ENCODE measurements around the gene COL1A1. TPM values are rescaled to one million over a fixed set of nuclear protein-coding genes. Genes with fewer than 3 reads are reported as not detected.

The COL1A1 gene
- total RNA-seq, 2 donors from 2014 or later = 11.2 to 62.3 TPM

DNA sequence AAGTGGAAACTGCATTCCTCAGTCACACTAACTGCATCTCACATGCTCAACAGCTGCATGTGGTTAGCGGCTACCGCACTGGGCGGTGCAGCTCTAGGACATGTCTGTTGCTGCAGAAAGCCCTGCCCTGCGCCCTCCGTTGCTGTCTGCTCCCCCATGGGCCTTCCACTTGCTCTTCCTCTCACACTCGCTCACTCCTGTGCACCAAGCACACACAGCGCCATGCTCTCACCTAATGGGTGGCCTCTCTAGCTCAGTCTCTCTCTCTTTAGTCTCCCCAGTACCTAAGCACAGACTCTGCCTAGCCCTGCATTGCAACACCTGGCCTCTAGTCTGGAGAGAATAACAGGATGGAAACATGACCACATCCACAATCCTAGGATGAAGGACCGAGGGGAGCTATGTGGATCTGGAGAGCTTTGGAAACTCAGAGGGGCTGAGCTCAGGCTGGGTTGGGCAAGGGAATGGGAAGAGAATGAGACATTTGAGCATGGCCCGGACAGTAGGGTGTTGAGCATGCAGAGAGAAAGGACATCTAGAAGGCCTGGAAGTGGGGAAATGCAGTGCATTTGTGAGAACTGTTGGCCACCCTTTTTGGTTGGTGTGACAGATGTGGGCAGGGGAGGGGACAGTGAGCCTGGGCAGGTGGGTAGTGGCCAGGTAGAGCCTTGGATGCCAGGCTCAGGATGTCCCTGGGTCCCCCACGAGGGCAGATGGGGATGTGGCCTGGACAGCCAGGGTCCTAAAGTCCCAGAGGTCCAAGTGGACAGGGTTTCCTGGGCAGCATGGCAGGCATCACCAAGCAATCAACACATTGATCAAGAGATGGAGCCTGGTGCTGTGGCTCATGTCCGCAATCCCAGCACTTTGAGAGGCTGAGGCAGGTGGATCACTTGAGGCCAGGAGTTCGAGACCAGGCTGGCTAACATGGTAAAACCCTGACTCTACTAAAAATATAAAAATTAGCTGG lies 19.6 kb downstream of the COL1A1 start:
- intact Hi-C loops (cut with DNase I) = no loop called here
- ATAC-seq = no peak
- no peak overlapping the region for H3K4me3 ChIP-seq
- 72 to 80% methylated on average over 11 to 12 of the region's 12 CpGs for WGBS, 2 donors
- H3K27ac ChIP-seq = no peak overlapping the region
- H3K9me3 ChIP-seq = no peaks in the 10 kb centered on the region
- H3K27me3 ChIP-seq = no peaks in the 10 kb centered on the region
- H3K36me3 ChIP-seq (replicated peaks in 1 of 2; ENCODE audit: insufficient read depth in 1 of 2, low read depth in 2 of 2) = no peaks in the 10 kb centered on the region
- peaks cover 15% of the 10 kb centered on the region for H3K4me1 ChIP-seq
- no peak for DNase-seq
- TF ChIP-seq POLR2A (IDR thresholded peaks at IDR 0.05) = no peak
- TF ChIP-seq, protein P1, sequence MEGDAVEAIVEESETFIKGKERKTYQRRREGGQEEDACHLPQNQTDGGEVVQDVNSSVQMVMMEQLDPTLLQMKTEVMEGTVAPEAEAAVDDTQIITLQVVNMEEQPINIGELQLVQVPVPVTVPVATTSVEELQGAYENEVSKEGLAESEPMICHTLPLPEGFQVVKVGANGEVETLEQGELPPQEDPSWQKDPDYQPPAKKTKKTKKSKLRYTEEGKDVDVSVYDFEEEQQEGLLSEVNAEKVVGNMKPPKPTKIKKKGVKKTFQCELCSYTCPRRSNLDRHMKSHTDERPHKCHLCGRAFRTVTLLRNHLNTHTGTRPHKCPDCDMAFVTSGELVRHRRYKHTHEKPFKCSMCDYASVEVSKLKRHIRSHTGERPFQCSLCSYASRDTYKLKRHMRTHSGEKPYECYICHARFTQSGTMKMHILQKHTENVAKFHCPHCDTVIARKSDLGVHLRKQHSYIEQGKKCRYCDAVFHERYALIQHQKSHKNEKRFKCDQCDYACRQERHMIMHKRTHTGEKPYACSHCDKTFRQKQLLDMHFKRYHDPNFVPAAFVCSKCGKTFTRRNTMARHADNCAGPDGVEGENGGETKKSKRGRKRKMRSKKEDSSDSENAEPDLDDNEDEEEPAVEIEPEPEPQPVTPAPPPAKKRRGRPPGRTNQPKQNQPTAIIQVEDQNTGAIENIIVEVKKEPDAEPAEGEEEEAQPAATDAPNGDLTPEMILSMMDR (IDR thresholded peaks at IDR 0.05) = no peak

DNA sequence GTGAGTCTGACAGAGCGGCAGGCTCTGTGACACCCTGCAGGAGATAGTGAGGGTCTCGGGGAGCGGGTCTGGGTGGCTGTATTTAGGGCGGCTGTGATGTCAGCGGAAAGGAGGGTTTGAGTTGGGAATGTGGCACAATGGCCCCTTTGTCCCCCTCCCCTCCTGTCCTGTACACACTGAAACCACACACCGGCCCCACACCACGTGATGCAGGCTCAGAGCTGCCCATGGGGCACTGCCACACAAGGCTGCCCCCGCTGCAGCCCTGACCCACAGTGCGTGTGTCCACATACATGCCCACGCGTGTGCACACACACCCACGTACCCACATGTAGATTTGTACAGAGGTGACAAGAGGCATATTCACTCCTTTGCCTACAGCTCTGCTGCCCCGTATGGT lies 20.3 kb downstream of the COL1A1 start:
- no peak for DNase-seq
- TF ChIP-seq, protein P1 (IDR thresholded peaks at IDR 0.05) = no peak
- TF ChIP-seq POLR2A (IDR thresholded peaks at IDR 0.05) = no peak
- H3K4me3 ChIP-seq = no peak overlapping the region
- no peak overlapping the region for H3K27ac ChIP-seq
- intact Hi-C loops (cut with DNase I) = no loop called here
- no peaks in the 10 kb centered on the region for H3K36me3 ChIP-seq (replicated peaks in 1 of 2; ENCODE audit: insufficient read depth in 1 of 2, low read depth in 2 of 2)
- H3K27me3 ChIP-seq = no peaks in the 10 kb centered on the region
- H3K4me1 ChIP-seq = peaks cover 15% of the 10 kb centered on the region
- WGBS, 2 donors = 73 to 87% methylated on average over 13 of the region's 13 CpGs
- ATAC-seq = no peak
- H3K9me3 ChIP-seq = no peaks in the 10 kb centered on the region

DNA sequence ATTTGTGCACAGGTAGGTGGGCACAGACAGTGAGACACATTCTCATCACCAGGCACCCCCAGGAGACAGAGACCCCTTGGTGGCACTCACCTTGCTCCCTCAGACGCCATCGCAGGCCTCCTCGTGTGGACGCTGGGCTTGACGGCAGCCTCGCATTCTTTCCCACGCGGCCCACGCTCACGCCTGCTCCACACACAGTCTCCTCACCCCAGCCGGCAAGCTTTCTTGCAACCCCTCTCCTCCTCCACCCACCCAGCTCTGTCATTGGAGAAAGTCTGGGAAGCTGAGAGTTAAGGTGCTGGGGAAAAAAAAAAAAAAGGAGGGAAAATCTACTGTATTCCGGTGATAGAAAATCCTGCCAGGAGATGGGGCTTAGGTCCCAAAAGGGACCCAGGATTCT lies 20.8 kb downstream of the COL1A1 start:
- no peak for ATAC-seq
- H3K4me3 ChIP-seq = no peak overlapping the region
- intact Hi-C loops (cut with DNase I) = no loop called here
- no peak overlapping the region for H3K27ac ChIP-seq
- DNase-seq = no peak
- H3K27me3 ChIP-seq = no peaks in the 10 kb centered on the region
- H3K9me3 ChIP-seq = no peaks in the 10 kb centered on the region
- H3K36me3 ChIP-seq (replicated peaks in 1 of 2; ENCODE audit: insufficient read depth in 1 of 2, low read depth in 2 of 2) = no peaks in the 10 kb centered on the region
- 76 to 82% methylated on average over 12 of the region's 12 CpGs for WGBS, 2 donors
- TF ChIP-seq, protein P1 (IDR thresholded peaks at IDR 0.05) = no peak
- TF ChIP-seq POLR2A (IDR thresholded peaks at IDR 0.05) = no peak
- peaks cover 20% of the 10 kb centered on the region for H3K4me1 ChIP-seq

DNA sequence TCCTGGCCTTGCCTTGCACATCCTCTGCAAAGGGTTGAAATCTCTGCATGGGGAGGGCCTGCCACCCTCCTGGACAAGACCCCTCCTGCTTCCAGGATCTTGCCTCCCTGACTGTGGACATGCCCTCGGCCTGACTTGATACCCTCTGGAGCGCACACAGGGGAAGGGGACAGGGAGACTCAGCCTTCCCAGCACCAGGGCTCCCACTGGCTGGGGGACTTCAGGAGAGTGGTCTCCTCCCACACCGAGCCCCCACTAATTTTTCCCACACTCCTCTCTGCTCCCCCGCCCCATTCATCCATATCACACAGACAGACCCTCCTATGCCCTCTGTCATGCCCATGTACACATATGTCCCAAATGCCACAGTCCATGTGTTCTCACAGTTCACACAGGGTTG lies 21.3 kb downstream of the COL1A1 start:
- ATAC-seq = no peak
- no peak for DNase-seq
- no peak for TF ChIP-seq POLR2A (IDR thresholded peaks at IDR 0.05)
- TF ChIP-seq, protein P1 (IDR thresholded peaks at IDR 0.05) = no peak
- no peak overlapping the region for H3K27ac ChIP-seq
- H3K9me3 ChIP-seq = no peaks in the 10 kb centered on the region
- WGBS, 2 donors = 77 to 88% methylated on average over 2 to 4 of the region's 4 CpGs
- H3K27me3 ChIP-seq = no peaks in the 10 kb centered on the region
- intact Hi-C loops (cut with DNase I) = no loop called here
- H3K36me3 ChIP-seq (replicated peaks in 1 of 2; ENCODE audit: insufficient read depth in 1 of 2, low read depth in 2 of 2) = no peaks in the 10 kb centered on the region
- H3K4me3 ChIP-seq = no peak overlapping the region
- peaks cover 25% of the 10 kb centered on the region for H3K4me1 ChIP-seq

All from body of pancreas (tissue), 4 donors.